A549 (cell line): Measurements from ENCODE around the gene IRF2BPL. TPM values are rescaled to one million over a fixed set of nuclear protein-coding genes. Genes with fewer than 3 reads are reported as not detected.

Experiments used
- ATAC-seq, 2 experiments: fragments of 200-7000 bp in 1 of 2; fragments of >200 bp in 1 of 2; cut with Nextera tagmentation in 1 of 2; cut with Tn5 transposase in 1 of 2; 3 replicates each; pipeline versions ENCODE4 v1.8.0 to v1.9.1; 2018 to 2020; ENCODE audit warnings: mild to moderate bottlenecking in 1 of 2, moderate library complexity in 1 of 2
- CTCF ChIA-PET: fragments of 300-600 bp; sonication (Branson Sonifier 250); formaldehyde crosslinking; extraction: SDS; loops from one replicate; lab custom pipeline; 2021; ENCODE audit warnings: antibody characterized with exemption, inconsistent platforms; lab: Yijun Ruan, JAX
- POLR2A ChIA-PET: fragments of 350-600 bp; formaldehyde crosslinking; extraction: SDS; loops from one replicate; lab custom pipeline; 2021; ENCODE audit warnings: antibody characterized with exemption, inconsistent platforms; lab: Yijun Ruan, JAX
- DNase-seq, 2 experiments: peaks; one replicate each; pipeline versions ENCODE4 v3.0.0 to v3.0.0-alpha.2; 2011 to 2016; ENCODE audit warnings: low read depth in 1 of 2, low spot score in 1 of 2
- FAIRE-seq: peaks from 2 replicates; lab custom pipeline; 2011; peaks lifted over from hg19 to GRCh38; lab: Jason Lieb, UNC
- H3K27ac ChIP-seq, 2 experiments: fragments of >200 bp; sonication (Bioruptor Twin); formaldehyde crosslinking; 3 replicates each; pipeline ENCODE4 v1.5.1; 2016 to 2017
- H3K4me1 ChIP-seq: fragments of >200 bp; sonication (Bioruptor Twin); formaldehyde crosslinking; 3 replicates; pipeline ENCODE4 v1.6.1; 2016
- H3K4me2 ChIP-seq: fragments of >200 bp; sonication (Bioruptor Twin); formaldehyde crosslinking; 3 replicates; pipeline ENCODE4 v1.6.1; 2016
- H3K4me3 ChIP-seq: fragments of >200 bp; sonication (Bioruptor Twin); formaldehyde crosslinking; 3 replicates; pipeline ENCODE4 v1.5.1; 2016
- H3K9me3 ChIP-seq: fragments of >200 bp; sonication (Bioruptor Twin); formaldehyde crosslinking; 3 replicates; pipeline ENCODE4 v1.6.1; 2016
- BHLHE40 ChIP-seq: IDR thresholded peaks from 2 replicates; pipeline ENCODE4 v1.6.1; 2012; ENCODE audit warnings: low read depth, low read length, inconsistent platforms
- CBX8 ChIP-seq: fragments of 200-600 bp; sonication (generic); IDR thresholded peaks from 2 replicates; pipeline ENCODE4 v1.6.1; 2016
- CHD2 ChIP-seq: fragments of 150-350 bp; IDR thresholded peaks from 2 replicates; pipeline ENCODE4 v1.6.1; 2014; ENCODE audit warnings: low read length; ENCODE audit not compliant: partially characterized antibody
- CHD4 ChIP-seq: fragments of 200-600 bp; sonication (generic); IDR thresholded peaks from 2 replicates; pipeline ENCODE4 v1.6.1; 2016; ENCODE audit warnings: antibody characterized with exemption, mild to moderate bottlenecking, borderline replicate concordance
- EHF ChIP-seq: fragments of 250-450 bp; sonication (Bioruptor Pico); IDR thresholded peaks from 2 replicates; pipeline ENCODE4 v1.5.0; 2020; ENCODE audit warnings: mild to moderate bottlenecking
- ELK1 ChIP-seq: fragments of 150-350 bp; IDR thresholded peaks from 2 replicates; pipeline ENCODE4 v1.6.1; 2014; ENCODE audit warnings: low read depth, mild to moderate bottlenecking, low read length
- EP300 ChIP-seq, 2 experiments: fragments of >200 bp; sonication (Bioruptor Twin); formaldehyde crosslinking; IDR thresholded peaks; 2 replicates in 1 of 2; 3 replicates in 1 of 2; pipeline ENCODE4 v1.6.1; 2016 to 2017
- FOSB ChIP-seq: fragments of 250-450 bp; sonication (Bioruptor Pico); IDR thresholded peaks from 2 replicates; pipeline ENCODE4 v1.5.0; 2020; ENCODE audit warnings: mild to moderate bottlenecking, moderate library complexity
- FOSL2 ChIP-seq, 2 experiments: fragments of 450-650 bp in 1 of 2; fragments of >200 bp in 1 of 2; sonication (Bioruptor Twin) in 1 of 2; formaldehyde crosslinking; IDR thresholded peaks; 2 replicates each; pipeline versions ENCODE4 v1.5.0 to v1.6.1; 2016 to 2020; ENCODE audit warnings: mild to moderate bottlenecking in 1 of 2, moderate library complexity in 1 of 2
- GATA3 ChIP-seq: IDR thresholded peaks from 2 replicates; pipeline ENCODE4 v1.6.1; 2012; ENCODE audit warnings: borderline replicate concordance
- HES2 ChIP-seq: fragments of >200 bp; sonication (Bioruptor Twin); formaldehyde crosslinking; IDR thresholded peaks from 2 replicates; pipeline ENCODE4 v1.6.1; 2016
- HMGXB4 ChIP-seq: fragments of 250-450 bp; sonication (Bioruptor Pico); IDR thresholded peaks from 2 replicates; pipeline ENCODE4 v1.5.0; 2021; ENCODE audit warnings: mild to moderate bottlenecking, moderate library complexity, borderline replicate concordance
- HOXA7 ChIP-seq: fragments of 250-450 bp; sonication (Bioruptor Pico); IDR thresholded peaks from 2 replicates; pipeline ENCODE4 v1.5.0; 2020; ENCODE audit warnings: mild to moderate bottlenecking, moderate library complexity
- HOXB5 ChIP-seq: fragments of 250-450 bp; sonication (Bioruptor Pico); IDR thresholded peaks from 2 replicates; pipeline ENCODE4 v1.5.0; 2020; ENCODE audit warnings: mild to moderate bottlenecking, moderate library complexity
- KDM1A ChIP-seq: fragments of 200-600 bp; sonication (generic); IDR thresholded peaks from 2 replicates; pipeline ENCODE4 v1.6.1; 2016; ENCODE audit warnings: low read depth, mild to moderate bottlenecking
- KDM5A ChIP-seq: fragments of 200-600 bp; sonication (generic); IDR thresholded peaks from 2 replicates; pipeline ENCODE4 v1.6.1; 2016; ENCODE audit warnings: antibody characterized with exemption, mild to moderate bottlenecking
- MAZ ChIP-seq: fragments of 150-350 bp; IDR thresholded peaks from 2 replicates; pipeline ENCODE4 v1.6.1; 2014; ENCODE audit warnings: antibody characterized with exemption, low read depth, low read length, borderline replicate concordance
- MYC ChIP-seq: IDR thresholded peaks from 2 replicates; pipeline ENCODE4 v1.6.1; 2012; ENCODE audit warnings: mild to moderate bottlenecking, inconsistent platforms, low read length, improper control_type of control experiment, borderline replicate concordance
- NR3C1 ChIP-seq: fragments of >200 bp; sonication (Bioruptor Twin); formaldehyde crosslinking; IDR thresholded peaks from 3 replicates; pipeline ENCODE4 v1.6.1; 2017
- POLR2A ChIP-seq: IDR thresholded peaks from 2 replicates; pipeline ENCODE4 v1.6.1; 2012; ENCODE audit warnings: mild to moderate bottlenecking, low read length
- POLR2AphosphoS2 ChIP-seq: conservative IDR thresholded peaks from 2 replicates; pipeline ENCODE4 v1.6.1; 2012; ENCODE audit warnings: low read length, improper control_type of control experiment, inconsistent platforms
- RAD21 ChIP-seq, 2 experiments: fragments of >200 bp in 1 of 2; sonication (Bioruptor Twin) in 1 of 2; formaldehyde crosslinking in 1 of 2; IDR thresholded peaks in 1 of 2; conservative IDR thresholded peaks in 1 of 2; 2 replicates in 1 of 2; 3 replicates in 1 of 2; pipeline ENCODE4 v1.6.1; 2012 to 2018; ENCODE audit warnings: inconsistent platforms in 1 of 2
- RARB ChIP-seq: fragments of 250-450 bp; sonication (Bioruptor Pico); IDR thresholded peaks from 2 replicates; pipeline ENCODE4 v1.8.0; 2021; ENCODE audit warnings: mild to moderate bottlenecking, moderate library complexity
- REST ChIP-seq: fragments of 200-600 bp; sonication (generic); IDR thresholded peaks from 2 replicates; pipeline ENCODE4 v1.6.1; 2016; ENCODE audit warnings: antibody characterized with exemption, mild to moderate bottlenecking, moderate library complexity
- SMC3 ChIP-seq: fragments of >200 bp; sonication (Bioruptor Twin); formaldehyde crosslinking; IDR thresholded peaks from 3 replicates; pipeline ENCODE4 v1.6.1; 2018; ENCODE audit warnings: inconsistent platforms
- SREBF2 ChIP-seq: fragments of 450-650 bp; IDR thresholded peaks from 2 replicates; pipeline ENCODE4 v1.6.1; 2014; ENCODE audit warnings: mild to moderate bottlenecking, moderate library complexity
- ZNF302 ChIP-seq: fragments of 250-450 bp; sonication (Bioruptor Pico); IDR thresholded peaks from 2 replicates; pipeline ENCODE4 v1.9.0; 2021; ENCODE audit warnings: inconsistent platforms, mild to moderate bottlenecking, moderate library complexity
- WGBS: methylation state at CpG from one replicate; pipeline ENCODE4 v1.1.6; 2017; ENCODE audit errors: missing lambda C conversion rate; 5-methylcytosine and 5-hydroxymethylcytosine counted together
- polyA plus RNA-seq, 4 experiments: library from polyadenylated mRNA; depleted of rRNA in 3 of 4; stranded (reverse); fragments of >200 nt; fragmentation: RNase III in 1 of 4; extraction: RNeasy Plus Mini Kit Qiagen cat#74134 plus additional on column Dnase treatment in 1 of 4; gene quantifications; 2 replicates in 3 of 4; 3 replicates in 1 of 4; pipeline ENCODE4 v1.2.3, GENCODE V29; 2011 to 2017
- TF ChIP-seq, protein P1 (sequence below): IDR thresholded peaks from 2 replicates; pipeline ENCODE4 v1.6.1; 2012; ENCODE audit warnings: low read depth, borderline replicate concordance
- TF ChIP-seq, protein P2 (sequence below): IDR thresholded peaks from 2 replicates; pipeline ENCODE4 v1.6.1; 2012
- TF ChIP-seq, protein P3 (sequence below): fragments of >200 bp; sonication (Bioruptor Twin); formaldehyde crosslinking; IDR thresholded peaks from 3 replicates; pipeline ENCODE4 v1.5.1; 2016

The IRF2BPL gene
- polyA plus RNA-seq, 2 of the 4 experiments (the other 2 are of a cell fraction), result 18.1 to 28.3 TPM

GRCh38 chr14:77040059-77040740 is 11.7 kb upstream of the IRF2BPL start:
- 2% methylated on average over 25 of the region's 26 CpGs for WGBS
- POLR2A ChIA-PET, result interaction anchor here (0.7 to 3.4 kb wide), 14 partner anchors 8 to 135 kb away, joined by 3 to 54 read pairs (median 4); partner anchors contain the start of gene IRF2BPL
- TF ChIP-seq EHF, result no peak
- TF ChIP-seq GATA3, result peak; percentile 38; the same call in 1 of the 2 replicates
- TF ChIP-seq MYC, result no peak
- TF ChIP-seq, protein P1, sequence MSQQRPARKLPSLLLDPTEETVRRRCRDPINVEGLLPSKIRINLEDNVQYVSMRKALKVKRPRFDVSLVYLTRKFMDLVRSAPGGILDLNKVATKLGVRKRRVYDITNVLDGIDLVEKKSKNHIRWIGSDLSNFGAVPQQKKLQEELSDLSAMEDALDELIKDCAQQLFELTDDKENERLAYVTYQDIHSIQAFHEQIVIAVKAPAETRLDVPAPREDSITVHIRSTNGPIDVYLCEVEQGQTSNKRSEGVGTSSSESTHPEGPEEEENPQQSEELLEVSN, result no peak; the same call in 1 of the 2 replicates
- TF ChIP-seq HOXB5, result no peak
- peak; percentile 18 to 68; a peak in 2 of 5 replicates for TF ChIP-seq EP300 (IDR thresholded peaks at IDR 0.05)
- TF ChIP-seq POLR2AphosphoS2, result no peak
- TF ChIP-seq SREBF2, result no peak
- TF ChIP-seq REST, result no peak
- TF ChIP-seq CHD2, result no peak
- TF ChIP-seq, protein P2, sequence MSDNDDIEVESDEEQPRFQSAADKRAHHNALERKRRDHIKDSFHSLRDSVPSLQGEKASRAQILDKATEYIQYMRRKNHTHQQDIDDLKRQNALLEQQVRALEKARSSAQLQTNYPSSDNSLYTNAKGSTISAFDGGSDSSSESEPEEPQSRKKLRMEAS, result peak; percentile 50; the same call in 1 of the 2 replicates
- TF ChIP-seq HMGXB4 (CRISPR knock-in tag), result no peak
- TF ChIP-seq CBX8, result no peak
- no peak for TF ChIP-seq RARB (CRISPR knock-in tag)
- TF ChIP-seq, protein P3, sequence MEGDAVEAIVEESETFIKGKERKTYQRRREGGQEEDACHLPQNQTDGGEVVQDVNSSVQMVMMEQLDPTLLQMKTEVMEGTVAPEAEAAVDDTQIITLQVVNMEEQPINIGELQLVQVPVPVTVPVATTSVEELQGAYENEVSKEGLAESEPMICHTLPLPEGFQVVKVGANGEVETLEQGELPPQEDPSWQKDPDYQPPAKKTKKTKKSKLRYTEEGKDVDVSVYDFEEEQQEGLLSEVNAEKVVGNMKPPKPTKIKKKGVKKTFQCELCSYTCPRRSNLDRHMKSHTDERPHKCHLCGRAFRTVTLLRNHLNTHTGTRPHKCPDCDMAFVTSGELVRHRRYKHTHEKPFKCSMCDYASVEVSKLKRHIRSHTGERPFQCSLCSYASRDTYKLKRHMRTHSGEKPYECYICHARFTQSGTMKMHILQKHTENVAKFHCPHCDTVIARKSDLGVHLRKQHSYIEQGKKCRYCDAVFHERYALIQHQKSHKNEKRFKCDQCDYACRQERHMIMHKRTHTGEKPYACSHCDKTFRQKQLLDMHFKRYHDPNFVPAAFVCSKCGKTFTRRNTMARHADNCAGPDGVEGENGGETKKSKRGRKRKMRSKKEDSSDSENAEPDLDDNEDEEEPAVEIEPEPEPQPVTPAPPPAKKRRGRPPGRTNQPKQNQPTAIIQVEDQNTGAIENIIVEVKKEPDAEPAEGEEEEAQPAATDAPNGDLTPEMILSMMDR, result no peak
- no peak for TF ChIP-seq NR3C1
- TF ChIP-seq ELK1, result no peak
- no peak for TF ChIP-seq KDM1A
- TF ChIP-seq MAZ, result no peak
- TF ChIP-seq HES2, result no peak
- no peak for TF ChIP-seq ZNF302 (CRISPR knock-in tag)
- TF ChIP-seq BHLHE40, result no peak
- no peak for TF ChIP-seq FOSL2 (IDR thresholded peaks at IDR 0.05)
- TF ChIP-seq FOSL2 (CRISPR knock-in tag; IDR thresholded peaks at IDR 0.05), result no peak
- no peak for TF ChIP-seq HOXA7 (CRISPR knock-in tag)
- no peak for TF ChIP-seq FOSB (CRISPR knock-in tag)
- TF ChIP-seq KDM5A, result no peak
- no peak for TF ChIP-seq CHD4
- TF ChIP-seq POLR2A, result no peak
- TF ChIP-seq SMC3, result peak; percentile 17; the same call in 1 of the 3 replicates
- peak; percentile 8 to 31; a peak in 2 of 5 replicates for TF ChIP-seq RAD21 (conservative IDR thresholded peaks at IDR 0.05 in 1 of 2, IDR thresholded peaks at IDR 0.05 in 1 of 2)

More at GRCh38 chr14:77040059-77040740, 11.7 kb upstream of the IRF2BPL start:
- FAIRE-seq (no peak), DNase-seq (peak; percentile 88 to 99), ATAC-seq (peak; percentile 86 to 88)
- no peaks in the 10 kb centered on the region for H3K9me3 ChIP-seq
- CTCF ChIA-PET, result interaction anchor here (1.2 to 13.6 kb wide), 10 partner anchors 9 to 164 kb away, joined by 3 to 182 read pairs (median 10); no protein-coding TSS in a partner anchor
- peak overlapping the region; percentile 90 to 99 for H3K27ac ChIP-seq
- H3K4me2 ChIP-seq, result peak overlapping the region; percentile 84
- peak overlapping the region; percentile 36 for H3K4me3 ChIP-seq
- peaks cover 86% of the 10 kb centered on the region for H3K4me1 ChIP-seq
